IPS-15b (cell line): ENCODE data around the gene ZNF568.

Experiments
- H3K27me3 ChIP-seq: one replicate; pipeline ENCODE4 v1.6.1; 2013; ENCODE audit warnings: low read length; ENCODE audit not compliant: control insufficient read depth, insufficient read depth
- H3K36me3 ChIP-seq: one replicate; pipeline ENCODE4 v1.6.1; 2013; ENCODE audit warnings: low read length; ENCODE audit not compliant: control insufficient read depth, insufficient read depth
- H3K4me1 ChIP-seq: one replicate; pipeline ENCODE4 v1.6.1; 2013; ENCODE audit warnings: mild to moderate bottlenecking, low read length; ENCODE audit not compliant: control insufficient read depth, insufficient read depth
- H3K4me3 ChIP-seq: one replicate; pipeline ENCODE4 v1.5.1; 2013; ENCODE audit warnings: low read depth, low read length
- H3K9ac ChIP-seq: one replicate; pipeline ENCODE4 v1.6.1; 2013; ENCODE audit warnings: low read depth, mild to moderate bottlenecking, low read length
- H3K9me3 ChIP-seq: one replicate; pipeline ENCODE4 v1.6.1; 2013; ENCODE audit warnings: mild to moderate bottlenecking, low read length; ENCODE audit not compliant: control insufficient read depth, insufficient read depth

ZNF568 gene

DNA sequence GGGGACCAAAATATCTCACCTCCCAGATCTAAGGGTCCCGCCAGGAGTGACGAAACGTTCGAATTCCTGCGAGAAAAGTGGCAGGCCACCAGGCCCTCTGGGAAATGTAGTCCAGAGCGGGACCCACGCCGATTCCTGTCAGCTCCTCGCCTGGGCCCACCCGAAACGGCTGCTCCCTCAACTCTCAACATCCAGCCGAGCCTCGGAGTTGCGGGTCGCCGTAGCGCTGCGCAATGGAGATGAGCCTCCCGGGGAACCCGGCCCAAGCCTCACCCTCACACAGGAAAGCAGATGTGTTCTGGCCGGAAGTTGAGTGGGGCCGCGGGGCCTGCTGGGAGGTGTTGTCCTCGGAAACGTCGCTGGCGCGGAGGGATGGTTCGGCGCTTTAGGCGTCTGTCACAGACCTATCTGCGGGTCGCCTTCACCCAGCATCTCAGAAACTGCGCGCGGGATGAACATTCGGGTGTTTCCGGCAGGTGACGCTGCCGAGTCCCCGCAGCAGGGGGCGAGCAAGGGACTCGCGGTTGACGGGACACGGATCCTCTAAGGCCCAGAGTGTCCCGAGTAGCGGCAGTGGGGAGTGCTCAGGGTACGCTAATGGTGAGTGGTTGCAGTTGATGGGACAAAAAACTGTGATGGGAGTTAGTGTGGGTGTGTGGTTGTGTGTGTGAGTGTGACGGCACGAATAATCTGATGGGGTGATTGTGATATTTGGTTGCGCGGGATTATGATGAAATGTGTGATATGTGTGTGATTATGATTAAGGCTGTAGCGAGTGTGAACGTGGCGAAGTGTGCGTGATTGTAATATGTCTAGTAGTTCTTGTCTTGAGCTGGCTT is at the start of gene ZNF568, which contains the start of gene ZNF829:
ZNF568 (plus strand) TSS at position 341 of the 839 bp plus-strand sequence. CDS start 6,439 bp downstream, outside the sequence.
ZNF829 (minus strand) TSS at position 300 of the 839 bp plus-strand sequence. CDS start 1,124 bp downstream, outside the sequence.
- Histone ChIP-seq H3K4me3 (peak within 1 kb of the TSS; percentile 97), H3K9me3 (no peaks in the 10 kb centered on the region), H3K4me1 (no peaks in the 10 kb centered on the region), H3K36me3 (no peaks in the 10 kb centered on the region), H3K27me3 (no peaks in the 10 kb centered on the region), H3K9ac (peak within 1 kb of the TSS; percentile 57)

DNA sequence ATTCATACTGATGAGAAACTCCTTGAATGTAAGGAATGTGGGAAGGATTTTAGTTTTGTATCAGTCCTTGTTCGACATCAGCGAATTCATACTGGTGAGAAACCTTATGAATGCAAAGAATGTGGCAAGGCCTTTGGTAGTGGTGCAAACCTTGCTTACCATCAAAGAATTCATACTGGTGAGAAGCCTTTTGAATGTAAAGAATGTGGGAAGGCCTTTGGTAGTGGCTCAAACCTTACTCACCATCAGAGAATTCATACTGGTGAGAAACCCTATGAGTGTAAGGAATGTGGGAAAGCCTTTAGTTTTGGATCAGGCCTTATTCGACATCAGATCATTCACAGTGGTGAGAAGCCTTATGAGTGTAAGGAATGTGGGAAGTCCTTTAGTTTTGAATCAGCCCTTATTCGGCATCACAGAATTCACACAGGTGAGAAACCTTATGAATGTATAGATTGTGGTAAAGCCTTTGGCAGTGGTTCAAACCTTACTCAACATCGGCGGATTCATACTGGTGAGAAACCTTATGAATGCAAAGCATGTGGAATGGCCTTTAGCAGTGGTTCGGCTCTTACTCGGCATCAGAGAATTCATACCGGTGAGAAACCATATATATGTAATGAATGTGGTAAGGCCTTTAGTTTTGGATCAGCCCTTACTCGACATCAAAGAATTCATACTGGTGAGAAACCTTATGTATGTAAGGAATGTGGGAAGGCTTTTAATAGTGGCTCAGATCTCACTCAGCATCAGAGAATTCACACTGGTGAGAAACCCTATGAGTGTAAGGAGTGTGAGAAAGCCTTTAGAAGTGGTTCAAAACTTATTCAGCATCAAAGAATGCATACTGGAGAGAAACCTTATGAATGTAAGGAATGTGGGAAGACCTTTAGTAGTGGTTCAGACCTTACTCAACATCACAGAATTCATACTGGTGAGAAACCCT is 38.9 kb upstream of the ZNF568 start:
- no peaks in the 10 kb centered on the region for H3K36me3 ChIP-seq
- no peak overlapping the region for H3K9ac ChIP-seq
- H3K9me3 ChIP-seq: peaks cover 30% of the 10 kb centered on the region
- no peak overlapping the region for H3K4me3 ChIP-seq
- H3K27me3 ChIP-seq: no peaks in the 10 kb centered on the region
- no peaks in the 10 kb centered on the region for H3K4me1 ChIP-seq

DNA sequence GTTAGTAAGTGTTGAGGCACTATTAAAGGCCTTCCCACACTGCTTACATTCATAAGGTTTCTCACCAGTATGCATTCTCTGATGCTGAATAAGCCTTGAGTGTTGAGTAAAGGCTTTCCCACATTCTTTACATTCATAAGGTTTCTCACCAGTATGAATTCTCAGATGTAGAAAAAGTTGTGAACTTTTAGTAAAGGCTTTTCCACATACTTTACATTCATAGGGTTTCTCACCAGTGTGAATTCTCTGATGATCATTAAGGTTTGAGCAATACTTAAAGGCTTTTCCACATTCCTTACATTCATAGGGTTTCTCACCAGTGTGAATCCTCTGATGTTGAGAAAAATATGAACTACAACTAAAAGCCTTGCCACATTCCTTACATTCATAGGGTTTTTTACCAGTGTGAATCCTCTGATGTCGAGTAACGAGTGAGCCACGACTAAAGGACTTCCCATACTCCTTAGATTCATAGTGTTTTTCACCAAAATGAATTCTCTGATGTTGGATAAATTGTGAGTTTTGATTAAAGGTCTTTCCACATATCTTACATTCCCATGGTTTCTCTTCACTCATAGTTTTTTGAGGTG is 24.3 kb upstream of the ZNF568 start:
- Histone ChIP-seq H3K36me3 (peaks cover 10% of the 10 kb centered on the region), H3K4me1 (no peaks in the 10 kb centered on the region), H3K9ac (no peak overlapping the region), H3K4me3 (no peak overlapping the region), H3K27me3 (no peaks in the 10 kb centered on the region), H3K9me3 (peaks cover 50% of the 10 kb centered on the region)

DNA sequence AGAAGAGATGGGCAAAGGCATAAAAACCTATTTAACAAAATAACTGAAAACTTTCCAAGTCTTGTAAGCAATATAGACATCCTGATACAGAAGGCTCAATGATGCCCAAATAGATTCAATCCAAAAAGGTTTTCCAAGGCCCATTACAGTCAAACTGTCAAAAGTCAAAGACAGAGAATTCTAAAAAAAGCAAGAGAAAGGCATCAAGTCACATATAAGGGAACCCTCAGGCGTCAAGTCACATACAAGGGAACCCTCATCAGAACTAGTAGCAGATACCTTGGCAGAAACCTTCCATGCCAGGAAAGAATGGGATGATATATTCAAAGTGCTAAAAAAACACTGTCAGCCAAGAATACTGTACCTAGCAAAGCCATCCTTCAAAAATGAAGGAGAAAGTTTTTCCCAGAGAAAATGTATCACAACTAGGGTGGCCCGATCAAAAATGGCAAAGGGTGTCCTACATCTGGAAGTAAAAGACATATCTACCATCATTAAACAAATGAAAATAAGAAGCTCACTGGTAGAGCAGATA is 21.2 kb upstream of the ZNF568 start:
- H3K9me3 ChIP-seq: peaks cover 49% of the 10 kb centered on the region
- no peak overlapping the region for H3K9ac ChIP-seq
- peaks cover 10% of the 10 kb centered on the region for H3K36me3 ChIP-seq
- no peak overlapping the region for H3K4me3 ChIP-seq
- no peaks in the 10 kb centered on the region for H3K27me3 ChIP-seq
- no peaks in the 10 kb centered on the region for H3K4me1 ChIP-seq

DNA sequence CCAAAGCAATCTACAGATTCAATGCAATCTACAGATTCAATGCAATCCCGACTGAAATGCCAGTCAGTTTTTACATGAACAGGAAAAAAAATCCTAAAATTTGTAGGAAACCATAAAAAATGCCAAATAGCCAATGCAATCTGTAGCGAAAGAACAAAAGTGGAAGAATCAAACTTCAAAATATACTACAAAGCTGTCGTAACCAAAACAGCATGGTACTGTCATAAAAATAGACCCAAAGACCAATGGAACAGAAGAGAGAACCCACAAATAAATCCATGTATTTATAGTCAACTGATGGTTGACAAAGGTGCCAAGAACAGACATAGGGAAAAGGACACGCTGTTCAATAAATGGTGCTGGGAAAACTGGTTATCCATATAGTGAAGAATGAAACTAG is 17.7 kb upstream of the ZNF568 start:
- no peak overlapping the region for H3K9ac ChIP-seq
- no peaks in the 10 kb centered on the region for H3K27me3 ChIP-seq
- H3K4me3 ChIP-seq: no peak overlapping the region
- H3K36me3 ChIP-seq: no peaks in the 10 kb centered on the region
- H3K4me1 ChIP-seq: no peaks in the 10 kb centered on the region
- H3K9me3 ChIP-seq: peaks cover 22% of the 10 kb centered on the region

DNA sequence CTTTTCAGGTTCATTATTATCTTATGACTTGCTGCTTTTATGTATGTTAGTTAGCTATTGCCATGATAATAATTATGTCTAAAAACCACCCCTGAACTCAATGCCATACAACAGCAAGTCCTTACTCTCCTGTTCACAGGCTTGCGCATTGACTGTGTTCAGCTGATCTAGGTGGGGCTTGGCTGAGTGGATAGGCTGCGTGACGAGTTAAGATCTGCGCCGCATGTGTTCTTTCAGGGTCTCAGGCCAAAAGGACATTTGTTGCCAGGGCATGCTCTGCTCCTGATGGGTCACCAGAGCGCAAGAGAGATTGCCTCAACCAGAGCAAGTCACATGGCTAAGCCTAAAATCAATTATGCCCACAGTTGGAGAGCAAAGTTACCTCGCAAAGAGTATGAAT is 859 bp downstream of the ZNF568 start:
- Histone ChIP-seq H3K9ac (no peak overlapping the region), H3K4me1 (no peaks in the 10 kb centered on the region), H3K4me3 (peak overlapping the region; percentile 97), H3K9me3 (no peaks in the 10 kb centered on the region), H3K27me3 (no peaks in the 10 kb centered on the region), H3K36me3 (no peaks in the 10 kb centered on the region)

DNA sequence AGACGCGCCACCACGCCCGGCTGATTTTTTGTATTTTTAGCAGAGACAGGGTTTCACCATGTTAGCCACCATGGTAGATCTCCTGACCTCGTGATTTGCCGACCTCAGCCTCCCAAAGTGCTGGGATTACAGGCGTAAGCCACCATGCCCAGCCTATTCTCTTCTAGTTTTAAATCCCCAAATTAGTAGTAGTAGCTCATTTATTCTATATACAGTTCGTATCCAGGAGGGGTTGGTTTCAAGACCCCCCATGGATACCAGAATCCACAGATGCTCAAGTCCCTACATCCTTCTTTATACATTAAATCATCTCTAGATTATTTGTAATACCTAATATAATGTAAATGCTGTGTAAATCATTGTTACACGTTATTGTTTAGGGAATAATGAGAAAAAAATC is 2.0 kb downstream of the ZNF568 start:
- Histone ChIP-seq H3K4me1 (no peaks in the 10 kb centered on the region), H3K4me3 (no peak overlapping the region), H3K36me3 (no peaks in the 10 kb centered on the region), H3K9ac (no peak overlapping the region), H3K27me3 (no peaks in the 10 kb centered on the region), H3K9me3 (no peaks in the 10 kb centered on the region)

DNA sequence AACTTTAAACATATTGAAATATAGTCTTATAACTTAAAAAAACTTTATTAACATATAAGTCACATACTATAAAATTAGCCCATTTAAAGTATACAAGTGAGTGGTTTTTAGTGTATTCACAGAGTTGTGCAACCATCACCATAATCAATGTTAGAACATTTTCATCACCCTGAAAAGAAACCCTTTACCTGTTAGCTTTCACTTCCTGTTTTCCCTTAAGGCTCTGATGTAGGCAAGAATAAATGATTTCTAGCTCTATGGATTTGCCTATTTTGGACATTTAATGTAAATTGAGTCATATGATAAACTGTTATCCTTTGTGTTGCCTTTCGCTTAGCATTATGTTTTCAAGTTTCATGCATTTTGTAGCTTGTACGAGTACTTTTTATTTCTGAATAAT is 15.6 kb downstream of the ZNF568 start:
- H3K9me3 ChIP-seq: peaks cover 7% of the 10 kb centered on the region
- H3K36me3 ChIP-seq: no peaks in the 10 kb centered on the region
- no peaks in the 10 kb centered on the region for H3K4me1 ChIP-seq
- no peaks in the 10 kb centered on the region for H3K27me3 ChIP-seq
- H3K4me3 ChIP-seq: no peak overlapping the region
- no peak overlapping the region for H3K9ac ChIP-seq

DNA sequence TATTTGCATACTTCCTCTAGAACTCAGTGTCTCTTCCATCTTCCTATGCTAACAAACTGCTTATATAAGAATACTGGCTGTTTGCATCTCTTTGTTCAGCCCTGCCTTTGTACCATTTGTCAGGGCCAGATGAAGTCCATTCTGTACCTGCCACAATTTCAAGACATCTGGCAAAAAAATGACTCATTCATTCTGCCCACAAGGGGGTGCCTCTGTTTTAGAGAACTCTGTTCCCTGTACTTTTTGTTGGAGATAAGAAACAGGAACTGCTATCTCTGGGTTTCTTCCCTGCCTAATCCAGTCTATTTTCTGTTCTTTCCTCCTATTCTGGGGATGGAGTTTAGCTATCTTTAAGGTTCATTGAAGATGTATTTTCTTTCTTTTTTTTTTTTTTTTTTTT is 23.0 kb downstream of the ZNF568 start:
- Histone ChIP-seq H3K9ac (no peak overlapping the region), H3K4me3 (no peak overlapping the region), H3K9me3 (peaks cover 3% of the 10 kb centered on the region), H3K27me3 (no peaks in the 10 kb centered on the region), H3K4me1 (no peaks in the 10 kb centered on the region), H3K36me3 (no peaks in the 10 kb centered on the region)

DNA sequence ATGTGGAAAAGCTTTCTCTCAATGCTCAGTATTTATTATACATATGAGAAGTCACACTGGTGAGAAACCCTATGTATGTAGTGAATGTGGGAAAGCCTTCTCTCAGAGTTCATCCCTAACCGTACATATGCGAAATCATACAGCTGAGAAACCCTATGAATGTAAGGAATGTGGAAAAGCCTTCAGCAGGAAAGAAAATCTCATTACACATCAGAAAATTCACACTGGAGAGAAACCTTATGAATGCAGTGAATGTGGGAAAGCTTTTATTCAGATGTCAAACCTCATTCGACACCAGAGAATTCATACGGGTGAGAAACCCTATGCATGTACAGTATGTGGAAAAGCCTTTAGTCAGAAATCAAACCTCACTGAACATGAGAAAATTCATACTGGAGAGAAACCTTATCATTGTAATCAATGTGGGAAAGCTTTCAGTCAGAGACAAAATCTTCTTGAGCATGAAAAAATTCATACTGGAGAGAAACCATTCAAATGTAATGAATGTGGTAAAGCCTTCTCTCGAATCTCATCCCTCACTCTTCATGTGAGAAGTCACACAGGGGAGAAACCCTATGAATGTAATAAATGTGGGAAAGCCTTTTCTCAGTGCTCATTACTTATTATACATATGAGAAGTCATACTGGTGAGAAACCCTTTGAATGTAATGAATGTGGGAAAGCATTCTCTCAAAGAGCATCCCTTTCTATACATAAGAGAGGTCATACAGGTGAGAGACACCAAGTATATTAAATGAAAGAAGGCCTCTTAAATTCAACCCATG is 34.4 kb downstream of the ZNF568 start:
- Histone ChIP-seq H3K9me3 (peaks cover 26% of the 10 kb centered on the region), H3K36me3 (no peaks in the 10 kb centered on the region), H3K4me3 (no peak overlapping the region), H3K4me1 (no peaks in the 10 kb centered on the region), H3K27me3 (no peaks in the 10 kb centered on the region), H3K9ac (no peak overlapping the region)

DNA sequence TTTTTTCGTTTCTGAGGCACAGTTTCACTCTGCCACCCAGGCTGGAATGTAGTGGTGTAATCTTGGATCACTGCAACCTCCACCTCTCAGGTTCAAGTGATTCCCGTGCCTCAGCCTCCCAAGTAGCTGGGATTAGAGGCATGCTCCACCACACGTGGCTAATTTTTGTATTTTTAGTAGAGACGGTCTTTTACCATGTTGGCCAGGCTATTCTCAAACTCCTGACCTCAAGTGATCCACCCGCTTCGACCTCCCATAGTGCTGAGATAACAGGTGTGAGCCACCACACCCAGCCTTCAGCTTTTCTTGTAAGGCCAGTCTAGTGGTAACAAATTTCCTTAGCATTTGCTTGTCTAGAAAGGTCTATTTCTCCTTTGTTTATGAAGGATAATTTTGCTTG is 46.2 kb downstream of the ZNF568 start:
- H3K4me1 ChIP-seq: no peaks in the 10 kb centered on the region
- H3K9me3 ChIP-seq: peaks cover 8% of the 10 kb centered on the region
- no peaks in the 10 kb centered on the region for H3K36me3 ChIP-seq

More for the DNA sequence above, 46.2 kb downstream of the ZNF568 start:
- H3K4me3 ChIP-seq: no peak overlapping the region
- no peaks in the 10 kb centered on the region for H3K27me3 ChIP-seq
- H3K9ac ChIP-seq: no peak overlapping the region
